K562 (cell line): ENCODE measurements around the gene ATP9B. TPM values are rescaled to one million over a fixed set of nuclear protein-coding genes. Genes with fewer than 3 reads are reported as not detected.

Source experiments
- ATAC-seq: fragments of 200-7000 bp; cut with Tn5 transposase; 3 replicates; pipeline ENCODE4 v1.9.1; 2020; ENCODE audit warnings: moderate library complexity
- BruUV-seq: library from RNA; stranded (reverse); fragments of 400-500 nt; replicated peaks from 2 replicates; lab custom pipeline; 2021; lab: Mats Ljungman, UMichigan
- CTCF ChIA-PET: fragments of 300-600 bp; formaldehyde crosslinking; extraction: SDS; loops from one replicate; lab custom pipeline; 2021; ENCODE audit warnings: low intra/inter-chr PET ratio; lab: Yijun Ruan, JAX
- POLR2A ChIA-PET: fragments of 300-600, 350-650 bp; sonication (Branson Sonifier 250); formaldehyde crosslinking; extraction: SDS; loops from one replicate; lab custom pipeline; 2021; ENCODE audit warnings: antibody characterized with exemption, inconsistent platforms; lab: Yijun Ruan, JAX
- DNase-seq, 4 experiments: peaks; one replicate each; pipeline versions ENCODE4 v3.0.0 to v3.0.0-alpha.2; 2011 to 2018; ENCODE audit warnings: low spot score in 3 of 4, mixed read lengths in 3 of 4; ENCODE audit errors: extremely low read depth in 1 of 4
- FAIRE-seq: peaks from 2 replicates; lab custom pipeline; 2011; peaks lifted over from hg19 to GRCh38; lab: Jason Lieb, UNC
- H2AFZ ChIP-seq: 2 replicates; pipeline ENCODE4 v1.6.0; 2011; ENCODE audit warnings: low read depth, low read length, control low read depth, inconsistent platforms
- H3K27ac ChIP-seq: fragments of 200-600 bp; 3 replicates; pipeline ENCODE4 v1.8.0; 2011; ENCODE audit warnings: low read depth, mild to moderate bottlenecking, control low read depth, inconsistent platforms, low read length, moderate library complexity, mixed read lengths; ENCODE audit errors: extremely low read depth
- H3K27me3 ChIP-seq, 2 experiments: fragments of 300-600 bp in 1 of 2; 2 replicates in 1 of 2; 3 replicates in 1 of 2; pipeline versions ENCODE4 v1.6.0 to v1.8.0; 2011; ENCODE audit warnings: inconsistent platforms in 2 of 2, low read length in 2 of 2, mild to moderate bottlenecking in 1 of 2, mixed read lengths in 1 of 2, moderate library complexity in 1 of 2; ENCODE audit not compliant: control insufficient read depth in 2 of 2, insufficient read depth in 2 of 2
- H3K36me3 ChIP-seq: fragments of 300-600 bp; 3 replicates; pipeline ENCODE4 v1.8.0; 2011; ENCODE audit warnings: mild to moderate bottlenecking, low read length, inconsistent platforms; ENCODE audit not compliant: control insufficient read depth, insufficient read depth
- H3K4me1 ChIP-seq, 2 experiments: fragments of 200-600 bp in 1 of 2; replicated peaks in 1 of 2; 2 replicates in 1 of 2; 3 replicates in 1 of 2; pipeline versions ENCODE4 v1.5.1 to v1.8.0; 2011; ENCODE audit warnings: inconsistent platforms in 2 of 2, low read length in 2 of 2, mild to moderate bottlenecking in 1 of 2, mixed read lengths in 1 of 2, moderate library complexity in 1 of 2; ENCODE audit not compliant: control insufficient read depth in 2 of 2, insufficient read depth in 2 of 2
- H3K4me2 ChIP-seq: 2 replicates; pipeline ENCODE4 v1.6.1; 2011; ENCODE audit warnings: low read length, control low read depth, inconsistent platforms, mixed read lengths; ENCODE audit not compliant: insufficient read depth
- H3K4me3 ChIP-seq: fragments of 200-600 bp; sonication (generic), shearing (Covaris generic); 2 replicates; pipeline ENCODE4 v1.5.1; 2016; ENCODE audit warnings: control low read depth, inconsistent platforms
- H3K79me2 ChIP-seq: fragments of 200-600 bp; 3 replicates; pipeline ENCODE4 v1.8.0; 2011; ENCODE audit warnings: low read length, inconsistent platforms; ENCODE audit not compliant: control insufficient read depth, insufficient read depth
- H3K9ac ChIP-seq, 2 experiments: 2 replicates each; pipeline versions ENCODE4 v1.6.0 to v1.6.1; 2011; ENCODE audit warnings: low read depth in 2 of 2, low read length in 2 of 2, control low read depth in 1 of 2, inconsistent platforms in 1 of 2, mild to moderate bottlenecking in 1 of 2, mixed read lengths in 1 of 2; ENCODE audit not compliant: insufficient read depth in 1 of 2
- H3K9me1 ChIP-seq: one replicate; pipeline ENCODE4 v1.6.0; 2011; ENCODE audit warnings: inconsistent platforms, mild to moderate bottlenecking, low read length, moderate library complexity; ENCODE audit not compliant: control insufficient read depth, insufficient read depth
- H3K9me3 ChIP-seq: replicated peaks from 2 replicates; pipeline ENCODE4 v1.5.1; 2011; ENCODE audit warnings: low read depth, low read length, inconsistent platforms; ENCODE audit not compliant: control insufficient read depth, insufficient read depth
- H4K20me1 ChIP-seq: replicated peaks from 2 replicates; pipeline ENCODE4 v1.6.1; 2011; ENCODE audit warnings: low read length, inconsistent platforms, mixed read lengths; ENCODE audit not compliant: control insufficient read depth, insufficient read depth
- CBX2 ChIP-seq: fragments of 200-600 bp; sonication (generic); IDR thresholded peaks from one replicate; pipeline ENCODE4 v1.6.1; 2012; ENCODE audit warnings: mild to moderate bottlenecking, low read length, inconsistent platforms; ENCODE audit not compliant: insufficient read depth, poor library complexity, severe bottlenecking
- FOXA1 ChIP-seq: fragments of 450-650 bp; IDR thresholded peaks from 2 replicates; pipeline ENCODE4 v1.6.1; 2016; ENCODE audit warnings: mild to moderate bottlenecking, borderline replicate concordance
- JUND ChIP-seq, 2 experiments: IDR thresholded peaks; 2 replicates in 1 of 2; 3 replicates in 1 of 2; pipeline ENCODE4 v1.6.1; 2011; ENCODE audit warnings: borderline replicate concordance in 2 of 2, low read depth in 2 of 2, low read length in 2 of 2, improper control_type of control experiment in 1 of 2, missing biosample characterization in 1 of 2, missing genetic modification characterization in 1 of 2, missing genetic modification reagents in 1 of 2
- KLF6 ChIP-seq: fragments of 250-450 bp; sonication (Bioruptor Pico); IDR thresholded peaks from 2 replicates; pipeline ENCODE4 v1.4.0; 2020; ENCODE audit warnings: mild to moderate bottlenecking, moderate library complexity, borderline replicate concordance
- NCOA4 ChIP-seq: fragments of 450-650 bp; IDR thresholded peaks from 2 replicates; pipeline ENCODE4 v1.6.1; 2018; ENCODE audit warnings: mild to moderate bottlenecking; ENCODE audit not compliant: partially characterized antibody
- THRAP3 ChIP-seq: fragments of 450-650 bp; IDR thresholded peaks from 2 replicates; pipeline ENCODE4 v1.6.1; 2016; ENCODE audit warnings: mild to moderate bottlenecking, inconsistent platforms, borderline replicate concordance
- WGBS: fragments of 100-300 bp; shearing (Covaris generic); methylation state at CpG from one replicate; pipeline ENCODE4 v1.1.6; 2016; ENCODE audit warnings: low coverage, mixed read lengths; ENCODE audit not compliant: insufficient coverage; ENCODE audit errors: missing lambda C conversion rate; 5-methylcytosine and 5-hydroxymethylcytosine counted together
- in situ Hi-C: fragments of 300-500 bp; cut with MboI; formaldehyde crosslinking; loops from 4 replicates; pipeline ENCODE4 v1.15.0; 2018; ENCODE audit warnings: inconsistent platforms, mixed read lengths
- intact Hi-C: fragments of 100-400 bp; cut with micrococcal nuclease; formaldehyde crosslinking; loops from 2 replicates; pipeline ENCODE4 v1.14.2; 2022
- polyA plus RNA-seq, 8 experiments: library from polyadenylated mRNA; depleted of rRNA in 4 of 8; stranded (reverse) in 5 of 8; unstranded in 3 of 8; fragments of >200 nt; fragmentation: Nextera tagmentation in 2 of 8; fragmentation: Illumina TruSeq in 1 of 8; extraction: Ambion mirVana in 2 of 8; extraction: Trizol in 1 of 8; gene quantifications; 2 replicates each; pipeline versions ENCODE4 v1.2.1 to v1.2.3, GENCODE V29; 2011 to 2014; ENCODE audit warnings: inconsistent platforms in 1 of 8, missing spikeins in 1 of 8
- total RNA-seq, 7 experiments: library from RNA; depleted of rRNA in 6 of 7; stranded (reverse); fragments of >200 nt in 6 of 7; fragmentation: Illumina TruSeq in 2 of 7; extraction: Trizol in 2 of 7; gene quantifications; 2 replicates each; pipeline versions ENCODE4 v1.2.1 to v1.2.3, GENCODE V29; 2011 to 2021; ENCODE audit warnings: low replicate concordance in 1 of 7
- TF ChIP-seq, protein P1 (sequence below), 2 experiments: fragments of 450-650 bp; formaldehyde crosslinking in 1 of 2; IDR thresholded peaks; 2 replicates each; pipeline versions ENCODE4 v1.4.0 to v1.6.1; 2014 to 2020; ENCODE audit warnings: mild to moderate bottlenecking in 2 of 2, borderline replicate concordance in 1 of 2, low read depth in 1 of 2

Gene ATP9B
- total and polyA plus RNA-seq, 9 of the 15 experiments (the other 6 are each of a cell fraction or from before 2014, with no cell fraction given), result 0.66 to 13.2 (median 7.9) TPM

DNA sequence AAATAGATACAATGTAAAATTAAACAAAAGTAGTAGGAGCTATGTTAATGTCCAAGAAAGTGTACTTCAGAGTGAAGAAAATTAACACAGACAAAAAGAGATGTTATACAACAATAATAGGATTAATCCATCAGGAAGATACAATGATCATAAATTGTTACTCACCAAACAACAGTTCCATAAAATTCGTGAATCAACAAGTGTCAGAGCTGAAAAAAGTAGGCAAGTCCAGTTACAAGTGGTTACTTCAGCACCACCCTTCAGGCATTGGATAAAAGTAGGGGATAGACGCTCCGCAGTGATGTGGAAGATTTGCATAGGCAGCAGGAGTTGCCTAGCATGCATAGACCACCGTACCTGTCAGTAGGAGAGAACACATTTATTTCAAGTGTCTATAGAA lies 77.8 kb downstream of the ATP9B start:
- Histone ChIP-seq H4K20me1 (no peaks in the 10 kb centered on the region), H3K79me2 (no peaks in the 10 kb centered on the region), H3K9me3 (no peaks in the 10 kb centered on the region), H2AFZ (no peak overlapping the region), H3K9ac (no peak overlapping the region), H3K4me1 (no peaks in the 10 kb centered on the region), H3K27ac (no peak overlapping the region), H3K4me3 (no peak overlapping the region)
- no TSS peak for BruUV-seq
- DNase-seq, result no peak
- ChIA-PET CTCF (no interaction called here), POLR2A (no interaction called here)
- 70% methylated on average over 4 of the region's 4 CpGs for WGBS
- TF ChIP-seq CBX2, result no peak
- TF ChIP-seq, all 486 proteins: peak for 0
- Histone ChIP-seq H3K36me3 (no peaks in the 10 kb centered on the region), H3K27me3 (no peaks in the 10 kb centered on the region), H3K4me2 (no peak overlapping the region), H3K9me1 (no peaks in the 10 kb centered on the region)
- in situ Hi-C loops, result no loop called here
- no peak for FAIRE-seq
- no peak for ATAC-seq
- intact Hi-C loops, result no loop called here

DNA sequence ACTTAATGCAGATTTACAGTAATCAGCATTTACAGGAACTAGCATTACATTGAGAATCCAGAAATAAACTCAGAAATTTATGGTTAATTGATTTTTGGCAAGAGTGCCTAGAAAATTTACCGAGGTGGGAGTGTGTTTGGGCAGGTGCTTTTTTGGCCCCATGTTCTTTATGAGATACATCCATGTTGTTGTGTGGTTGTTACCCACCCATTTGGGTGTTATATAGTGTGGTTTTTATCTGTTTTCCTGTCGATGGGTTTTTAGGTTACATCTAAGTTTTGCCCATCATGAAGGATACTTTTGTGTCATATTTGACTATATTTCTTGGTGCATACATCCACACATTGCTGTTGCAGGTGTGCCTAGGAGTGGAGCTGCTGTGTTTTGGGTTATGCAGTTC lies 82.0 kb downstream of the ATP9B start:
- ATAC-seq, result no peak
- BruUV-seq, result no TSS peak
- H3K79me2 ChIP-seq, result no peaks in the 10 kb centered on the region
- no peak overlapping the region for H2AFZ ChIP-seq
- ChIA-PET POLR2A (no interaction called here), CTCF (no interaction called here)
- H3K36me3 ChIP-seq, result no peaks in the 10 kb centered on the region
- WGBS, result 64% methylated on average over 2 of the region's 2 CpGs
- no peak overlapping the region for H3K27ac ChIP-seq
- no peak overlapping the region for H3K9ac ChIP-seq
- no peak for DNase-seq
- H3K9me3 ChIP-seq, result no peaks in the 10 kb centered on the region
- H4K20me1 ChIP-seq, result no peaks in the 10 kb centered on the region
- H3K4me3 ChIP-seq, result no peak overlapping the region
- peaks cover 2 to 3% of the 10 kb centered on the region in 2 experiments; a peak in 4 of 5 replicates for H3K4me1 ChIP-seq
- no peak overlapping the region for H3K4me2 ChIP-seq
- no peak for FAIRE-seq
- no peaks in the 10 kb centered on the region for H3K9me1 ChIP-seq
- no peaks in the 10 kb centered on the region for H3K27me3 ChIP-seq
- intact Hi-C loops (no loop called here), in situ Hi-C loops (no loop called here)
- TF ChIP-seq KLF6 (CRISPR knock-in tag) (no peak), THRAP3 (no peak), FOXA1 (no peak), JUND (IDR thresholded peaks at IDR 0.05; ENCODE audit: borderline replicate concordance, low read depth, low read length) (no peak), JUND (tag; IDR thresholded peaks at IDR 0.05; ENCODE audit: borderline replicate concordance, low read depth, low read length) (no peak), NCOA4 (no peak)
- TF ChIP-seq, protein P1, sequence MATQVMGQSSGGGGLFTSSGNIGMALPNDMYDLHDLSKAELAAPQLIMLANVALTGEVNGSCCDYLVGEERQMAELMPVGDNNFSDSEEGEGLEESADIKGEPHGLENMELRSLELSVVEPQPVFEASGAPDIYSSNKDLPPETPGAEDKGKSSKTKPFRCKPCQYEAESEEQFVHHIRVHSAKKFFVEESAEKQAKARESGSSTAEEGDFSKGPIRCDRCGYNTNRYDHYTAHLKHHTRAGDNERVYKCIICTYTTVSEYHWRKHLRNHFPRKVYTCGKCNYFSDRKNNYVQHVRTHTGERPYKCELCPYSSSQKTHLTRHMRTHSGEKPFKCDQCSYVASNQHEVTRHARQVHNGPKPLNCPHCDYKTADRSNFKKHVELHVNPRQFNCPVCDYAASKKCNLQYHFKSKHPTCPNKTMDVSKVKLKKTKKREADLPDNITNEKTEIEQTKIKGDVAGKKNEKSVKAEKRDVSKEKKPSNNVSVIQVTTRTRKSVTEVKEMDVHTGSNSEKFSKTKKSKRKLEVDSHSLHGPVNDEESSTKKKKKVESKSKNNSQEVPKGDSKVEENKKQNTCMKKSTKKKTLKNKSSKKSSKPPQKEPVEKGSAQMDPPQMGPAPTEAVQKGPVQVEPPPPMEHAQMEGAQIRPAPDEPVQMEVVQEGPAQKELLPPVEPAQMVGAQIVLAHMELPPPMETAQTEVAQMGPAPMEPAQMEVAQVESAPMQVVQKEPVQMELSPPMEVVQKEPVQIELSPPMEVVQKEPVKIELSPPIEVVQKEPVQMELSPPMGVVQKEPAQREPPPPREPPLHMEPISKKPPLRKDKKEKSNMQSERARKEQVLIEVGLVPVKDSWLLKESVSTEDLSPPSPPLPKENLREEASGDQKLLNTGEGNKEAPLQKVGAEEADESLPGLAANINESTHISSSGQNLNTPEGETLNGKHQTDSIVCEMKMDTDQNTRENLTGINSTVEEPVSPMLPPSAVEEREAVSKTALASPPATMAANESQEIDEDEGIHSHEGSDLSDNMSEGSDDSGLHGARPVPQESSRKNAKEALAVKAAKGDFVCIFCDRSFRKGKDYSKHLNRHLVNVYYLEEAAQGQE (IDR thresholded peaks at IDR 0.05; ENCODE audit: borderline replicate concordance), result no peak
- TF ChIP-seq, protein P1 (CRISPR knock-in tag; IDR thresholded peaks at IDR 0.05; ENCODE audit: low read depth), result no peak
